OCI-LY3 (cell line): Measurements from ENCODE around the gene GPRC5D.

Experiments
- H2AFZ ChIP-seq: fragments of 200-600, 300-600 bp; shearing (Covaris generic); 2 replicates; pipeline ENCODE4 v1.6.0; 2014; ENCODE audit warnings: antibody characterized with exemption, low read depth, low read length
- H3K27ac ChIP-seq: fragments of 200-600, 300-600 bp; sonication (generic); 2 replicates; pipeline ENCODE4 v1.5.1; 2014; ENCODE audit warnings: mild to moderate bottlenecking, low read length, moderate library complexity, mixed read lengths
- H3K27me3 ChIP-seq: fragments of 200-600, 300-600 bp; sonication (generic); 2 replicates; pipeline ENCODE4 v1.6.1; 2014; ENCODE audit warnings: low read depth, low read length, mixed read lengths
- H3K36me3 ChIP-seq: fragments of 200-600, 300-600 bp; sonication (generic); replicated peaks from 2 replicates; pipeline ENCODE3; 2014; ENCODE audit warnings: low read depth, low read length, mixed read lengths
- H3K4me1 ChIP-seq: fragments of 300-600, 200-600 bp; sonication (generic); 2 replicates; pipeline ENCODE4 v1.6.1; 2014; ENCODE audit warnings: low read length, mixed read lengths
- H3K4me2 ChIP-seq: fragments of 200-600, 300-600 bp; sonication (generic); 2 replicates; pipeline ENCODE4 v1.6.1; 2014; ENCODE audit warnings: low read length, mixed read lengths
- H3K4me3 ChIP-seq: fragments of 300-600, 200-600 bp; sonication (generic); 2 replicates; pipeline ENCODE4 v1.5.1; 2014; ENCODE audit warnings: antibody characterized with exemption, mild to moderate bottlenecking, low read length, moderate library complexity
- H3K79me2 ChIP-seq: fragments of 300-600, 200-600 bp; shearing (Covaris generic); 2 replicates; pipeline ENCODE4 v1.6.1; 2014; ENCODE audit warnings: mild to moderate bottlenecking, low read length, mixed read lengths
- H3K9ac ChIP-seq: fragments of 300-600, 200-600 bp; shearing (Covaris generic); 2 replicates; pipeline ENCODE4 v1.6.0; 2014; ENCODE audit warnings: mild to moderate bottlenecking, low read length, moderate library complexity
- H3K9me3 ChIP-seq: fragments of 200-600, 300-600 bp; shearing (Covaris generic); 2 replicates; pipeline ENCODE4 v1.6.1; 2014; ENCODE audit warnings: low read length, mixed read lengths; ENCODE audit not compliant: insufficient read depth
- H4K20me1 ChIP-seq: fragments of 200-600, 300-600 bp; sonication (generic); 2 replicates; pipeline ENCODE4 v1.6.1; 2016; ENCODE audit warnings: low read length, mixed read lengths; ENCODE audit not compliant: insufficient read depth
- EZH2phosphoT487 ChIP-seq: fragments of 200-600 bp; shearing (Covaris generic); IDR thresholded peaks from 2 replicates; pipeline ENCODE4 v1.6.1; 2018; ENCODE audit warnings: antibody characterized with exemption, mixed run types, low read depth
- TF ChIP-seq, protein P1 (sequence below): fragments of 200-600, 300-600 bp; sonication (generic); IDR thresholded peaks from 2 replicates; pipeline ENCODE4 v1.5.1; 2014; ENCODE audit warnings: antibody characterized with exemption, low read length, low read depth

GPRC5D gene

DNA sequence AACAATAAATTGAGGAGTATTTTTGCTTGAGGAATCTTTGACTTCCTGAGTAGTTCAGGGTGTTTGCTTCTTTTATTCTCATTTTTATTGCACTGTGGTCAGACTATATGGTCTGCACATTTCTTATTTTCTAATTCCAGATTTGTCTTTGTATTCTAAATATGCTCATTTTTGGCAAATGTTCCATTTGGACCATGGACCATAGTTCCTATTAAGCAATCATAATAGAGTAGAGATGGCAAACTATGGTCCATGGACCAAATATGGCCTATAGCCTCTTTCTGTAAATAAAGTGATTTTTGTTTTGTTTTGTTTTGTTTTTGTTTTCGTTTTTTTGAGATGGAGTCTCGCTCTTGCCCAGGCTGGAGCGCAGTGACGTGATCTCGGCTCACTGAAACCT lies 58.5 kb downstream of the GPRC5D start:
- Histone ChIP-seq H4K20me1 (no peaks in the 10 kb centered on the region), H3K79me2 (no peaks in the 10 kb centered on the region), H3K9me3 (no peaks in the 10 kb centered on the region), H3K36me3 (no peaks in the 10 kb centered on the region), H3K4me2 (no peak overlapping the region), H3K27ac (no peak overlapping the region), H3K27me3 (peaks cover 59% of the 10 kb centered on the region), H3K4me1 (no peaks in the 10 kb centered on the region), H3K9ac (no peak overlapping the region), H3K4me3 (no peak overlapping the region), H2AFZ (no peak overlapping the region)
- no peak for TF ChIP-seq EZH2phosphoT487
- TF ChIP-seq, protein P1, sequence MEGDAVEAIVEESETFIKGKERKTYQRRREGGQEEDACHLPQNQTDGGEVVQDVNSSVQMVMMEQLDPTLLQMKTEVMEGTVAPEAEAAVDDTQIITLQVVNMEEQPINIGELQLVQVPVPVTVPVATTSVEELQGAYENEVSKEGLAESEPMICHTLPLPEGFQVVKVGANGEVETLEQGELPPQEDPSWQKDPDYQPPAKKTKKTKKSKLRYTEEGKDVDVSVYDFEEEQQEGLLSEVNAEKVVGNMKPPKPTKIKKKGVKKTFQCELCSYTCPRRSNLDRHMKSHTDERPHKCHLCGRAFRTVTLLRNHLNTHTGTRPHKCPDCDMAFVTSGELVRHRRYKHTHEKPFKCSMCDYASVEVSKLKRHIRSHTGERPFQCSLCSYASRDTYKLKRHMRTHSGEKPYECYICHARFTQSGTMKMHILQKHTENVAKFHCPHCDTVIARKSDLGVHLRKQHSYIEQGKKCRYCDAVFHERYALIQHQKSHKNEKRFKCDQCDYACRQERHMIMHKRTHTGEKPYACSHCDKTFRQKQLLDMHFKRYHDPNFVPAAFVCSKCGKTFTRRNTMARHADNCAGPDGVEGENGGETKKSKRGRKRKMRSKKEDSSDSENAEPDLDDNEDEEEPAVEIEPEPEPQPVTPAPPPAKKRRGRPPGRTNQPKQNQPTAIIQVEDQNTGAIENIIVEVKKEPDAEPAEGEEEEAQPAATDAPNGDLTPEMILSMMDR = no peak

DNA sequence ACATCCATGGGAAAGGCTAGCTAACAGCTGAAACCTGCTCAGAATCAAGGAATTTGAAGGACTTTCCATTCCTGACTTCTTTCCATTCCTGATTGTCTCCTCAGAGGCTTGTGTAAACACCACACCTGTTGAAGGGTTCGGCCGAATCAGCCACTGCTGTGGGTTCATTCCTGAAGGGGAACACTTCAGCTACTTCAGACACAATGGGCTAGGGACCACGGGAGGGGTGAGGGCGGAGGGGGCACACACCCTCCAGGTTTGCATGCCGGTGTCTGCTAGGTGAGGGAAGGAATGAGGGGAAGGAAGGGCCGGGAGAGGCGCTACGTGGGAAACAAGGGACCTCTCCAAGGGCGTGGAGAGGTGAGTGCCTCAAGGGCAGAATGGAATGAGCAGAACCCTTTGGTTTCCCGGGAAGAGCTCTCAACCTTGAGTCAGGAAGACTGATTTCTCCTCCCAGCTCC lies 59.3 kb downstream of the GPRC5D start:
- Histone ChIP-seq H3K27me3 (peaks cover 66% of the 10 kb centered on the region), H3K27ac (no peak overlapping the region), H2AFZ (no peak overlapping the region), H3K79me2 (no peaks in the 10 kb centered on the region), H3K4me2 (no peak overlapping the region), H4K20me1 (no peaks in the 10 kb centered on the region), H3K4me3 (no peak overlapping the region), H3K9me3 (no peaks in the 10 kb centered on the region), H3K9ac (no peak overlapping the region), H3K36me3 (no peaks in the 10 kb centered on the region), H3K4me1 (no peaks in the 10 kb centered on the region)
- TF ChIP-seq, protein P1 = no peak
- TF ChIP-seq EZH2phosphoT487 = no peak

DNA sequence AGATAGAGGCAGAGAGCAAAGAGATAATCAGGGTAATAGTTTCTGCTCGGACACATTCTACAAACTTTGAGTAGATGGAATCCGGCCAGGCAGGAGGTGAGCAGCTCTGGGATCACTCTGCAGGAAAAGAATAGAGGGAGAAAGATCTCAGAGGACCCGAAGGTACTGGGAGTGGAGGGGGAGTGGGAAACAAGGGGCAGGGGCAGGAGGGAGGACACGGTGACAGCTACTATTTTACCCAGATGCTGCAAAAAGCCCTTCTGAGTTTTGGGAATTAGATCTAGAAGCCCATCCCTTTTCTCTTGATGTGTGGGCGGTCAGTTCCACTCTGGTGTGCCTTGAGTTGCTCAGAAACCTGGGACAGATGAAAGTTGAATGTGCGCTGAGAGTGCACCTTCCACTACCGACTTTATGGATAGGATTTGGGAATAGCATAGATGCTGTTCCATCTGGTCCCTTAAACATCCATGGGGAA lies 60.1 kb downstream of the GPRC5D start:
- Histone ChIP-seq H3K4me1 (no peaks in the 10 kb centered on the region), H3K27ac (no peak overlapping the region), H3K79me2 (no peaks in the 10 kb centered on the region), H3K9ac (no peak overlapping the region), H3K9me3 (no peaks in the 10 kb centered on the region), H3K27me3 (peaks cover 66% of the 10 kb centered on the region), H3K4me3 (no peak overlapping the region), H3K36me3 (no peaks in the 10 kb centered on the region), H2AFZ (no peak overlapping the region), H3K4me2 (no peak overlapping the region), H4K20me1 (no peaks in the 10 kb centered on the region)
- TF ChIP-seq, protein P1 = no peak
- TF ChIP-seq EZH2phosphoT487 = no peak

DNA sequence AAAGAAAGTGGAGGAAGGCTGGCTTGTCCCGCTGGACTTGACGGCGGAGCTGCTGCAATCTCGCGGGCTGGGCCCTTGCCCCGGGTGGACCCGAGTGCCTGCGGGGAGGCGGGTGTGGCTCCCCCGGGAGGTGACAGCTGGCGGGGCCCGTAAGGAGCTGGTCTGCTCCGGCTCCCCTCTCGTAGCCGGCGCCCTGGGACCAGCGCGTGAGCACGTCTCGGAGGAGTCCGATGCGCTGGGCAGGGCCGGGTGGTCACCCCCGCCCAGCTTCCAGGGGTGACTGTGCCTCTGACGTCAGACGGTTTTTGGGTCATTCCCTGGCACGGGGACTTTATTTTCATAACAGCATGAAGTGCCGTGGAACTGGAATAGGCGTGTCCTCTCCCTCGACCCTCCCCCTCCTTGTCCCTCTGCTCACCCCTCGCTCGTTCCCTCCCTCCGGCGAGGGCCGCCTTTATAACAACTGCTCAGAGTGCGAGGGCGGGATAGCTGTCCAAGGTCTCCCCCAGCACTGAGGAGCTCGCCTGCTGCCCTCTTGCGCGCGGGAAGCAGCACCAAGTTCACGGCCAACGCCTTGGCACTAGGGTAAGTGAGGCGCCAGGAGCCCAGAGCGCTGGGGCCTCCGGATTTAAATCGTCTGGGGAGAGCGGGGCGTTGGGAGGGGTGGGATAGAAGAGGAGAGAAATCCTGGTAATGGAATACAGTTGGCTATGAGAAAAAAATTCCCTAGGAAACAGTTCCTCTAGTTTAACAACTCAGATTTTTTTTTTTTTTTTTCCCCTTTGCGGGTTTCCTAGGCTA lies 60.7 kb downstream of the GPRC5D start, which contains the start of gene GPRC5A:
TSS of gene GPRC5A (plus strand) at position 483 of the 801 bp plus-strand sequence. CDS start 16,688 bp downstream, outside the sequence.
- no peak within 1 kb of the TSS for H3K4me2 ChIP-seq
- H3K4me1 ChIP-seq = no peaks in the 10 kb centered on the region
- no peak within 1 kb of the TSS for H3K4me3 ChIP-seq
- H3K27me3 ChIP-seq = peaks cover 60% of the 10 kb centered on the region
- H3K27ac ChIP-seq = no peak within 1 kb of the TSS
- H2AFZ ChIP-seq = no peak within 1 kb of the TSS
- no peaks in the 10 kb centered on the region for H3K9me3 ChIP-seq
- H3K36me3 ChIP-seq = no peaks in the 10 kb centered on the region
- no peaks in the 10 kb centered on the region for H4K20me1 ChIP-seq
- no peak within 1 kb of the TSS for H3K9ac ChIP-seq
- no peak for TF ChIP-seq EZH2phosphoT487
- TF ChIP-seq, protein P1 = no peak
- no peaks in the 10 kb centered on the region for H3K79me2 ChIP-seq
